ENCODE results near the gene MROH2A.
"Not testable (repeated sequence)": the region's sequence is repeated elsewhere in the genome, so short reads cannot be mapped to it uniquely, and the experiment has no call there.

MROH2A gene

GRCh38 chr2:233778030-233778429 is at the start of gene MROH2A:
TSS of gene MROH2A (plus strand) at chr2:233778330. CDS start at chr2:233779359, 1,029 bp downstream.
- TF ChIP-seq, protein P1, sequence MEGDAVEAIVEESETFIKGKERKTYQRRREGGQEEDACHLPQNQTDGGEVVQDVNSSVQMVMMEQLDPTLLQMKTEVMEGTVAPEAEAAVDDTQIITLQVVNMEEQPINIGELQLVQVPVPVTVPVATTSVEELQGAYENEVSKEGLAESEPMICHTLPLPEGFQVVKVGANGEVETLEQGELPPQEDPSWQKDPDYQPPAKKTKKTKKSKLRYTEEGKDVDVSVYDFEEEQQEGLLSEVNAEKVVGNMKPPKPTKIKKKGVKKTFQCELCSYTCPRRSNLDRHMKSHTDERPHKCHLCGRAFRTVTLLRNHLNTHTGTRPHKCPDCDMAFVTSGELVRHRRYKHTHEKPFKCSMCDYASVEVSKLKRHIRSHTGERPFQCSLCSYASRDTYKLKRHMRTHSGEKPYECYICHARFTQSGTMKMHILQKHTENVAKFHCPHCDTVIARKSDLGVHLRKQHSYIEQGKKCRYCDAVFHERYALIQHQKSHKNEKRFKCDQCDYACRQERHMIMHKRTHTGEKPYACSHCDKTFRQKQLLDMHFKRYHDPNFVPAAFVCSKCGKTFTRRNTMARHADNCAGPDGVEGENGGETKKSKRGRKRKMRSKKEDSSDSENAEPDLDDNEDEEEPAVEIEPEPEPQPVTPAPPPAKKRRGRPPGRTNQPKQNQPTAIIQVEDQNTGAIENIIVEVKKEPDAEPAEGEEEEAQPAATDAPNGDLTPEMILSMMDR (IDR thresholded peaks at IDR 0.05; ENCODE audit: low read depth, low read length, missing control alignments): no peak

DNA sequence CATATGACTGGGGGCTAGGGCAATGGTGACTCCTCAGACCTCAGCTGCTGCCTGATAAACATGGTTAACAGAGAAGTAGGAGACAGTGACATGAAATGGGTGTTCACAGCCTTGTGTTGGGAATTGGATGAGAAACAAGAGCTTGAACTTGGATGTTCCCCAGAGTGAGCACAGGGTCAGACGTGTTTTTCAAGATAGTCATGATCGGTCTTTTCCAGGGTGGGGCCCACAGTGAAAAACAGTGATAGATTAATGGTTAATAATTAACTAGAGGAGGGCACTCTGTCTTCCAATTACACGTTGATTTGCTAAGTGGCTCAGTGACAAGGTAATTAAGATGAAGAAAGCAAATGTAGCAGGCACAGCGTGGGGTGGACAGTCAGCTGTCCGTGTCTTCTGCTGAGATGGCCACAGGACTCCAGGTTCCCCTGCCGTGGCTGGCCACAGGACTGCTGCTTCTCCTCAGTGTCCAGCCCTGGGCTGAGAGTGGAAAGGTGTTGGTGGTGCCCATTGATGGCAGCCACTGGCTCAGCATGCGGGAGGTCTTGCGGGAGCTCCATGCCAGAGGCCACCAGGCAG is 49.3 kb upstream of the MROH2A start, which contains the start of gene UGT1A3:
Gene UGT1A3 (plus strand): TSS at position 320 of the 579 bp plus-strand sequence. CDS start 85 bp downstream, at position 405.
- no peak within 1 kb of the TSS for H3K4me3 ChIP-seq (replicated peaks; ENCODE audit: low read depth, low read length)
- no peak for DNase-seq (ENCODE audit: extremely low read depth, low read depth)
- TF ChIP-seq, protein P1 (IDR thresholded peaks at IDR 0.05; ENCODE audit: low read depth, low read length, missing control alignments): no peak

More at GRCh38 chr2:233778030-233778429, at the start of gene MROH2A:
- H3K4me3 ChIP-seq (replicated peaks; ENCODE audit: low read depth, low read length): no peak within 1 kb of the TSS
- no peak for DNase-seq (ENCODE audit: extremely low read depth, low read depth)

GRCh38 chr2:233736868-233737653 is 41.1 kb upstream of the MROH2A start:
- not testable (repeated sequence) for DNase-seq (ENCODE audit: extremely low read depth, low read depth)

DNA sequence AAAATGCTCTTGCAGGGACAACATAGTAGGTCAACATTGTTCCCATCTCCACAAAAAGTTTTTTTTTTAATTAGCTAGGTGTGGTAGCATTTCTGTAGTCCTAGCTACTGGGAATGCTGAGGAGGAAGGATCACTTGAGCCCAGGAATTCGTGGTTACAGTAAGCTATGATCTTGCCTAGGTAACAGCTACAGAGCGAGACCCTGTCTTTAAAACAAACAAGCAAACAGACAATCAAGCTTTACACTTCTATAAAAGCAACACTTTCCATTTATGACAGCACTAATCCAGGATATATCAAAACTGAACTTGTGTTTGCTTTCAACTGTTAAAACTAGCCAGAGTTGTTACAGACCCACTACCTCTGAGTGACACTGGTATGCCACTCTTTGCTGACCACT is 37.3 kb upstream of the MROH2A start:
- H3K4me3 ChIP-seq (replicated peaks; ENCODE audit: low read depth, low read length): no peak overlapping the region
- DNase-seq (ENCODE audit: extremely low read depth, low read depth): no peak
- TF ChIP-seq, protein P1 (IDR thresholded peaks at IDR 0.05; ENCODE audit: low read depth, low read length, missing control alignments): no peak

More at GRCh38 chr2:233736868-233737653, 41.1 kb upstream of the MROH2A start:
- not testable (repeated sequence) for H3K4me3 ChIP-seq (replicated peaks; ENCODE audit: low read depth, low read length)

- TF ChIP-seq, protein P1 (IDR thresholded peaks at IDR 0.05; ENCODE audit: low read depth, low read length, missing control alignments): no peak
- H3K4me3 ChIP-seq (replicated peaks; ENCODE audit: low read depth, low read length): no peak overlapping the region
- no peak for DNase-seq (ENCODE audit: extremely low read depth, low read depth)
These were observed 34.5 kb upstream of the MROH2A start for GRCh38 chr2:233743464-233744259.

DNA sequence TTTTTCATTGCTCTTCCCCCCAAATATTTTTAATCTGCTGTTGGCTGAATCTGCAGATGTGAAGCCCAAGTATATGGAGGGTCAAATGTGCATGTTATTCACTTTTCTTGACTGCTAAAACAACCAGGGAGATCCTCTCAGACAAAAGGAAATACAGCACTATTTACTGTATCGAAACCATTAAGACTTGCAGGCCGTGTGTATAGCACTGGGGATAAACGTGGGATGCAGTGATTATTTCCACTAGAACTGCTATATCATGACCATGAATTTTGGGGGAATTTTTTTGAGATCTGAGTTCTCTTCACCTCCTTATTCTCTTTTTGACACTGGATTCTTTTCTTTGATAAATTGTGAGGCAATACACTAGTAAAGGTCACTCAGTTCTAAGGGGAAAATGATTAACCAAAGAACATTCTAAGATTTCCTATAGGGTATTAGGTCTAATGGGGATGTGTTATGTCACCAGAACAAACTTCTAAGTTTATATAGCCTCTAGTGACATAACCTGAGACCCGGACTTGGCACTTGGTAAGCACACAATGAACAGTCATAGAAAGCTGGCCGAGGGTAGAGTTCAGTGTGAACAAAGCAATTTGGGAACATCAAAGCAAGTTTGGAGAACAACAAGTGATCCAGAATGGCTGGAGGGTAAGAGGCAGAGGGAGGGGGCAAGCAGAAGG is 32.9 kb upstream of the MROH2A start:
- no peak overlapping the region for H3K4me3 ChIP-seq (replicated peaks; ENCODE audit: low read depth, low read length)
- TF ChIP-seq, protein P1 (IDR thresholded peaks at IDR 0.05; ENCODE audit: low read depth, low read length, missing control alignments): no peak
- DNase-seq (ENCODE audit: extremely low read depth, low read depth): no peak

GRCh38 chr2:233745838-233746237 is 32.3 kb upstream of the MROH2A start:
- H3K4me3 ChIP-seq (replicated peaks; ENCODE audit: low read depth, low read length); DNase-seq (ENCODE audit: extremely low read depth, low read depth): not testable (repeated sequence)

All from HFF-Myc (cell line).